HepG2 (cell line): ENCODE measurements around the gene PRMT7. TPM values are rescaled to one million over a fixed set of nuclear protein-coding genes. Genes with fewer than 3 reads are reported as not detected.

Experiments
- DBP ChIP-seq: sonication (generic); formaldehyde crosslinking; IDR thresholded peaks from 2 replicates; pipeline ENCODE4 v1.4.0; 2020; ENCODE audit warnings: missing genetic modification reagents; ENCODE audit errors: not compliant biosample characterization
- DRAP1 ChIP-seq: IDR thresholded peaks from 2 replicates; pipeline ENCODE4 v1.6.1; 2016; ENCODE audit warnings: missing genetic modification reagents, missing compliant biosample characterization
- KIAA2018 ChIP-seq: sonication (generic); formaldehyde crosslinking; IDR thresholded peaks from 2 replicates; pipeline ENCODE4 v1.5.0; 2020; ENCODE audit warnings: mild to moderate bottlenecking, missing genetic modification reagents, borderline replicate concordance
- POGZ ChIP-seq: sonication (generic); formaldehyde crosslinking; IDR thresholded peaks from 2 replicates; pipeline ENCODE4 v1.4.0; 2020; ENCODE audit warnings: mild to moderate bottlenecking, missing genetic modification reagents
- PRMT3 ChIP-seq: sonication (generic); formaldehyde crosslinking; IDR thresholded peaks from 2 replicates; pipeline ENCODE4 v1.8.1; 2022; ENCODE audit warnings: low read depth, mild to moderate bottlenecking, moderate library complexity, missing genetic modification reagents, borderline replicate concordance
- RBM39 ChIP-seq: fragments of 200-400 bp; formaldehyde crosslinking; IDR thresholded peaks from one replicate; pipeline ENCODE4 v1.6.1; 2018; ENCODE audit warnings: antibody characterized with exemption, mild to moderate bottlenecking, low read depth, low read length; ENCODE audit not compliant: poor library complexity, severe bottlenecking
- SKI ChIP-seq: fragments of 450-650 bp; IDR thresholded peaks from one replicate; pipeline ENCODE4 v1.6.1; 2018; ENCODE audit warnings: mild to moderate bottlenecking; ENCODE audit not compliant: partially characterized antibody
- TFE3 ChIP-seq: IDR thresholded peaks from 2 replicates; pipeline ENCODE4 v1.6.1; 2016
- ZBTB39 ChIP-seq: sonication (generic); formaldehyde crosslinking; IDR thresholded peaks from 2 replicates; pipeline ENCODE4 v1.5.0; 2020; ENCODE audit warnings: missing genetic modification reagents
- polyA plus RNA-seq, 8 experiments: library from polyadenylated mRNA; depleted of rRNA in 3 of 8; stranded (reverse) in 7 of 8; unstranded in 1 of 8; fragments of >200 nt; fragmentation: Illumina TruSeq in 4 of 8; extraction: Trizol in 4 of 8; gene quantifications; 2 replicates each; pipeline versions ENCODE4 v1.2.1 to v1.2.3, GENCODE V29; 2011 to 2016; ENCODE audit warnings: low read depth in 4 of 8, missing spikeins in 1 of 8, mixed read lengths in 1 of 8; ENCODE audit not compliant: insufficient read depth in 1 of 8
- total RNA-seq, 5 experiments: library from RNA; depleted of rRNA; stranded (reverse); fragments of >200 nt; fragmentation: Illumina TruSeq; extraction: Trizol; gene quantifications; 2 replicates each; pipeline ENCODE4 v1.2.3, GENCODE V29; 2016; ENCODE audit warnings: low read depth in 1 of 5
- TF ChIP-seq, protein P1 (sequence below): sonication (generic); formaldehyde crosslinking; IDR thresholded peaks from 2 replicates; pipeline ENCODE4 v1.5.1; 2020; ENCODE audit warnings: mild to moderate bottlenecking, missing genetic modification reagents

The PRMT7 gene
- total and polyA plus RNA-seq, 2 of the 13 experiments (the other 11 are each of a cell fraction or from before 2014, with no cell fraction given) = 47.5 to 55.0 TPM

- TF ChIP-seq KIAA2018 (CRISPR knock-in tag) (no peak), DRAP1 (peak; percentile 37; the same call in 1 of the 2 replicates), RBM39 (no peak), TFE3 (CRISPR knock-in tag) (no peak), PRMT3 (CRISPR knock-in tag) (no peak), POGZ (CRISPR knock-in tag) (no peak), ZBTB39 (CRISPR knock-in tag) (no peak), DBP (CRISPR knock-in tag) (no peak), SKI (peak; percentile 24)
- TF ChIP-seq, protein P1, sequence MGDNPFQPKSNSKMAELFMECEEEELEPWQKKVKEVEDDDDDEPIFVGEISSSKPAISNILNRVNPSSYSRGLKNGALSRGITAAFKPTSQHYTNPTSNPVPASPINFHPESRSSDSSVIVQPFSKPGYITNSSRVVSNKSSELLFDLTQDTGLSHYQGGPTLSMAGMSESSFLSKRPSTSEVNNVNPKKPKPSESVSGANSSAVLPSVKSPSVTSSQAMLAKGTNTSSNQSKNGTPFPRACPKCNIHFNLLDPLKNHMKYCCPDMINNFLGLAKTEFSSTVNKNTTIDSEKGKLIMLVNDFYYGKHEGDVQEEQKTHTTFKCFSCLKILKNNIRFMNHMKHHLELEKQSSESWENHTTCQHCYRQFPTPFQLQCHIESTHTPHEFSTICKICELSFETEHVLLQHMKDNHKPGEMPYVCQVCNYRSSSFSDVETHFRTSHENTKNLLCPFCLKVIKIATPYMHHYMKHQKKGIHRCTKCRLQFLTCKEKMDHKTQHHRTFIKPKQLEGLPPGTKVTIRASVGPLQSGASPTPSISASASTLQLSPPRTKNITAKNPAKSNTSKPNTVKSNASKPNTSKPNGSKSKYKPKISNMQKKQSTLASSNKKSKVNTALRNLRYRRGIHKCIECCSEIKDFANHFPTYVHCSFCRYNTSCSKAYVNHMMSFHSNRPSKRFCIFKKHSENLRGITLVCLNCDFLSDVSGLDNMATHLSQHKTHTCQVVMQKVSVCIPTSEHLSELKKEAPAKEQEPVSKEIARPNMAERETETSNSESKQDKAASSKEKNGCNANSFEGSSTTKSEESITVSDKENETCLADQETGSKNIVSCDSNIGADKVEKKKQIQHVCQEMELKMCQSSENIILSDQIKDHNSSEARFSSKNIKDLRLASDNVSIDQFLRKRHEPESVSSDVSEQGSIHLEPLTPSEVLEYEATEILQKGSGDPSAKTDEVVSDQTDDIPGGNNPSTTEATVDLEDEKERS = 0 out of 2 replicates have a peak, but pooled peaks have one; percentile 41
Measured at GRCh38 chr16:68363658-68364521, 53.1 kb downstream of the PRMT7 start (continued).
